HG03432 (cell line): ENCODE data around the gene TBCA.
A peak's percentile ranks its signal among the peaks of the same experiment; 100 is the strongest.
"Not testable (repeated sequence)": the region's sequence is repeated elsewhere in the genome, so short reads cannot be mapped to it uniquely, and the experiment has no call there.

Experiments used
- ATAC-seq: cut with Tn5 transposase; IDR thresholded peaks from one replicate; pipeline ENCODE4 v1.9.1; 2021; ENCODE audit warnings: mild to moderate bottlenecking, moderate library complexity; ENCODE audit not compliant: unreplicated experiment

The TBCA gene

DNA sequence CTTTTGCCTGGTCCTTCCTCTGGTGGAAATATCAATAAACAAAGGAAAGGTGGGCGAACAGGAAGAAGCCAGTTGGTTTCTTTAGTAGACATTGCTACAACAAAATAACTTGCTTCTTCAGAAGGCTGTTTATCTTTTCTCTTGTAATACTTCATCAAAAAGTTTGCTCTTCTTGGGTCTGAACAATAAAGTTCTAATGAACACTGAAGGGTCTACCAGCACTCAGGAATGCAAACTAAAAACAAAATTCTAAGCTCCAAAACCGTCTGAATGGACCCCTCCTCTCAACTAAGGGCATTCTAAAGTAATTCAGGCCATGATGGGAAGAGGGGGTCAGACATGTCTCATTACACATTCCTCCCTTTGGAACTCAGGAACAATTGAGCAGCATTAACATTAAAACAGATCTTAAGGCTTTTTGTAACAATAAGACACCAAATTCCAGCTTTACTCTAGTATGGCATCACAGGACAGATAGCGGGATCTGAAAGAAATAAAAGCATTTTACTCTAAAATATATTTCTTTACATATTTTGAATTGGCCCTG is 2.3 kb downstream of the TBCA start:
- ATAC-seq, result no peak

DNA sequence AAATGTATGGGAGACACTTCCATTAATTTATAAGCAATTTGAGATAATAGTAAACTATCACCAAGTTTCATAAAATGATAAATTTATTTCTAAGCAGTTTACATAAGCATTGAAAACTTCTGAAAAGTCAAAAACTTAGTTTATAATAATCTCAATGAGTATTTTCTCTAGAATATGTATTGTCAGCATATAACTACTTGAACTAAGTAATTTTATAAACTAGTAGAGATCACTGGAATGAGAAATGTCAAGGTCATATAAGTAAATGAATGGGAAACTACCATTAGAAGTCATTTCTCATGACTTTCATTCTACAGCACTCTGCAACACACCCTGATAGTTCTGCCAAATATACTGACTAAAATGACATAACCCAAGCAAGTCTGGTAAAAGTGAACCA is 3.4 kb downstream of the TBCA start:
- no peak for ATAC-seq

DNA sequence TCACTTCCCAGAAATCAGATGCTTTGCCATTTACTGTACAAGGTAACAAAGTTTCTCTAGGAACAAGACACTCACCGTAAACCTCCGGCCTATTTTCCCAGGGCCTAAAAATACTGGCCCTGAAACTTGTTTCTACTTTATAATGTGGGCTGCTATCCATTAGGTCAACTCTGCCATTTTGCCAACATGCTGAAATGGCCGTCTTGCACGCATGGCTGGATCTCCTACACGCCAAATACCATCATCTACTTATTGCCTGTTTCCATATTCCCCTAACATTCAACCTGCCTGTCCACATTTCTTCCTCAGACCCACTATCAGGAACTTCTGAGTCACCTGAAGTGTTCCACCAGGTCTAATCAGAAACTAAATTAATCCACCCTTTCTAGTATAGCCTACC is 4.7 kb downstream of the TBCA start:
- ATAC-seq, result no peak

DNA sequence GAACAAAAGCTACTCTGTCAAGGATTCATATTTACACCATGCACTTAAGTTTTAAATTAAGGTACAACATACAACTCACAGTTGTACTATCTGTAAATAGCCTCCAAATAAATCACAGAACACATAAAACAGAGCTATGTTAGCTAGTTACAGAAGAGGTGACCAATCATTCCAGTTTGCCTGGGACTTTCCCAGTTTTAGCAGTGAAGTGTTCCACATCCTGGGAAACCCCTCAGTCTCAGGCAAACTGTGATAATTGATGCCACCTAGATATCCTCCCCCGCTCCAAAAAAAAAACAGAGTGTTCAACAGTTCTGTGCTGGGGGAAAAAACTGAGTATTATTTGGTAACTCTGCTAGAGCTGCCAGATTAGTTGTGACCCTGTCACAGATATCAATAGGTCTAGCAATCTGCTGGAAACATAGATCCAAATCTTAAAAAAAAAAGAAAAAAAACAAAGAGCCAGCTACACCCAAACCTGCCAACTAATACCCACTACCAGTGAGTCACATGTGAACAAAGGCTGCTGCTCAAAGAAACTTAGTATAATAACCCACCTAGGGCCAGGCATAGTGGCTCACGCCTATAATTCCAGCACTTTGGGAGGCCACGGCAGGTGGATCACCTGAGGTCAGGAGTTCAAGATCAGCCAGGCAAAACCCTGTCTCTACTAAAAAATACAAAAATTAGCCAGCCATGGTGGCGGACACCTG is 5.7 kb downstream of the TBCA start:
- ATAC-seq, result no peak

DNA sequence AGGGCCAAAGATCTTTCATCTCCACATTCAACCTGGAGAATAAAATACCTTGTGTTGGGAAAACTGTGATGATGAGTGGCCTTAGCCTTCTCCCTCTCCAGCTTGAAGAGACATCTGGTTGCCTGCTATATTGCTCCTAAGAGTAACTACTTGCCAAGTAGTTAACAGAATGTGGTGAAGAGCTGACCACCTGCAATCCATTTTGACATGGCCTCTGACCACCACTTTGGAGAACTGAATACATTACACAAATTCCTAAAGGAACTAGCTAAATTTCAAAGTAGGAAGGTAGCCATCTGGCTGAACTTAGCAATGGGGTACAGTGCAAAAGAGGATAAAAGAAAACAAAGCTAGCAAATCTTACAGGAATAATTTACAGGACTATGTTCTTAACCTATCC is 7.2 kb downstream of the TBCA start:
- no peak for ATAC-seq

DNA sequence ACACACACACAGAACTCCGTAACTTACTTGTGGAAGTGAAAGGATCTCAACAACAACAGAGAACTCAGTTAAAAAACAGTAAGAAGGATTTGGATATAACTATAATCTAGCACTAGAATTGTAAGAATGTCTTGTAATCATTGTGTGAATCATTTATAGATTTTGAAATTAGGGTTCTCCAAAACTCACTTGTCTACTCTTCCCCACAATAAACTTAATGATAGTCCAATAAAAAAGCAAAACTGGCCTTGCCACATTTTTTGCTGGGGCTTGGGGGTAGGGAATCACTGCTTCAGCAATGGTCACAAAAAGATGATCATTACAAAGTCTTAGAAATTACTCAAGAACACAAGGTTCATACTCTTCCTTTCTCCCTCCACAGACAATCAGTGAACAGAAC is 8.8 kb downstream of the TBCA start:
- ATAC-seq, result no peak

DNA sequence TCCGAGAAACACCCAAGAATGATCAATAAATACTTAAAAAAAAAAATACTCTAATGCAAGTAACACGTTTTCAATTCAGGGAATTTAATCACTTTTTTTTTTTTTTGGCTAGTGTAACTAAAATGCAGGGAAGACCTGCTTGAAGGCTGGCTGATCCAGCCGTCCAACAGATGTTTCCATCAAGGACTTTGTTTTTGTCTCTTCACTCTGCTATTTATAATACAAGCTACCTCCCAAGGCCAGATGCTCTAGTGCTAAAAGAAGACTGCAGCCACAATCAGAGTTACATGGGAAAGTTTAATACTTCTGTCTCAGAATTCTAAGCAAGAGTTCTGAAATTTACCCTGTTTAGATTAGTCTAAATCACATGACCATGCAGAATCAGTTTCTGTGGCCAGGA is 14.5 kb downstream of the TBCA start:
- ATAC-seq, result no peak

DNA sequence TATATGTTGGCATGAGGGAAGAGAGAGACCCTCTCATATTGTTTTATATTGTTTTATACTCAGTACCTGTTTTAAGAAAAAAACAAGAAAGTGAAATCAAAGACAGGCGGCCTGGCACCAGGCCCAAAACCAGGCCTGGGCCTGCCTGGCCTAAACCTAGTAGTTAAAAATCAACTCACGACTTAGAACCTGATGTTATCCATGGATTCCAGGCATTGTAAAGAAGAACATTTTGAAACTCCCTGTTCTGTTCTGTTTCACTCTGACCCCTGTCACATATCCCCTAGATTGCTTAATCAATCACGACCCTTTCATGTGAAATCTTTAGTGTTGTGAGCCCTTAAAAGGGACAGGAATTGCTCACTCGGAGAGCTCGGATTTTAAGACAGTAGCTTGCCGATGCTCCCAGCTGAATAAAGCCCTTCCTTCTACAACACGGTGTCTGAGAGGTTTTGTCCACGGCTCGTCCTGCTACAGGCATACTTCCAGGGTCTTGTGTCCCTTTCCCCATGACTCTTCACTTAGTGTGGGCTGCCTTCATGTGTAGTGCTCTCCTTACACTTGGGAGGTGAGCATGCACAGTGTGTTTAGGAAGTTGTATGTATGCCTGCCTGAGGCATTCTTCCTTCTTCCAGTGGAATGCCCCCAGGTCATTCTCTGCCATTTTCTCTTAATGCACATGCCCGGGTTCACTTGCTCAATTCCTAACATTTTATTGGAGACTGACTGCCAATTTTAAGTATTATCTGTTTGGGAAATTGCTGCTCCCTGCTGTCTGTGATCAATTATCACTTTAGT is 17.8 kb downstream of the TBCA start:
- no peak for ATAC-seq

DNA sequence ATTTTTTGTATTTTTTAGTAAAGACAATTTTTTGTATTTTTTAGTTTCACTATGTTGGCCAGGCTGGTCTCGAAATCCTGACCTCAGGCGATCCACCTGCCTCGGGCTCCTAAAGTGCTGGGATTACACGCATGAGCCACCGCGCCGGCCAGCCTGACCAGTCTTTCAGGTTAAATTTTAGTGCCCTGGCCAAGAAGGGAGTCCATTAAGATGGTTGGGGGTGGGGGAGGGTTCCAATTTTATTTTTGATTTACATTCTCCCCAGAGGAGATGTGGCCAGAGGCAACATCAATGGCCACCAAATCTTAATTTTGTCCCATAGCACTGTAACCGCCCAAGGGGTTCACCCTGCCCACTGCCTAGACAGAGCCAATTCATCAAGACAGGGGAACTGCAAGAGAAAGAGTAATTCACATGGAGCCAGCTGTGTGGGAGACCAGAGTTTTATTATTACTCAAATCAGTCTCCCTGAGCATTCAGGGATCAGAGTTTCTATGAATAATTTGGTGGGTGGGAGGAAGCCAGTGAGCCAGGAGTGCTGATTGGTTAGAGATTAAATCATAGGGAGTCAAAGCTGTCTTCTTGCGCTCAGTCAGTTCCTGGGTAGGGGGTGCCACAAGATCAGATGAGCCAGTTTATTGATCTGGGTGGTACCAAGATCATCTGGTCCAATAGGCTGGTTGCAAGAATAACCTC is 24.7 kb downstream of the TBCA start:
- ATAC-seq, result no peak

DNA sequence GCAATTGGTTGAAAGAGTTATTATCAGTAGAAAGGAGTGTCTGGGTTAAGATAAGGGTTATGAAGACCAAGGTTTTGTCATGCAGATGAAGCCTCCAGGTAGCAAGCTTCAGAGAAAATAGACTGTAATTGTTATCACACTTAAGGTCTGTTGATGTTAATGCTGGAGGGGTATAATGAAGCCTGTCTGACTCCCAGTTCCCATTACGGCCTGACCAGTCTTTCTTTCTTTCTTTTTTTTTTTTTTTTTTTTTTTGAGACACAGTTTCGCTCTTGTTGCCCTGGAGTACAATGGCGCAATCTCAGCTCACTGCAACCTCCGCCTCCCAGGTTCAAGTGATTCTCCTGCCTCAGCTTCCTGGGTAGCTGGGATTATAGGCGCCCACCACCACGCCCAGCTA is 25.2 kb downstream of the TBCA start:
- not testable (repeated sequence) for ATAC-seq

DNA sequence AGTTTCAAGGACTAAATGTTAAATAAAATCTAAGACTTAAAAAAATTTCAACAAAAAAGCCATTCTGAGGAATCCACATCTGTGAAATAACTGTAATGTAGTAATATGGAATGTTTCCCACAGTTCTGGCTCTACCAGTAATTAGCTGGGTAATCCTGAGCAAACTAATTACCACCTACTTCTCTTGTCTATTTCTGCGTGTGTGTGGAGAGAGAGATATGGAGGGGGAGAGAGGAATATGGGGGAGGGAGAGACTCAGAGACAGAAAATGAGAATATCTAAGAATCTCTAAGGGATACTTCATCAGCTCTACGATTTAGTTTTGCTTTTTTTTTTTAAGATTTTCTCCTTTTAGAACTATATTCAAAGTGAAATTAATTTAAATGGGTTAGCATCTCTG is 28.0 kb downstream of the TBCA start:
- ATAC-seq, result no peak

DNA sequence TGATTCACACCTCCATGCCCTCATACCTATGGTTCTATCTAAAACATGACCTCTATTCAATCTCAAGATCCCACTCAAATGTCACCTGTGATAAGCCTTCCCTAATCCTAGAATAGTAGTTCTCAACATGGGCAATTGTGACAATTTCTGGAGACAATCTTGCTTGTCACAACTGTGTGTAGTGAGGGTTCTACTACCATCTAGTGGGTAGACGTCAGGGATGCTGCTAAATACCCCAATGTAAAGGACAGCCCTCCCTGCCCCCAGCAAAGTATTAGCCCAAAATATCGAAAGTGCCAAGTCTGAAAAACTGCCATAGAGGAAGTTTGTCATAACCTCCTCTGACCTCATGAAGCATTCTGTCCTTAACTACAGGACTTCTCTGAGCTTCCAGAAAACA is 32.0 kb downstream of the TBCA start:
- ATAC-seq, result no peak

DNA sequence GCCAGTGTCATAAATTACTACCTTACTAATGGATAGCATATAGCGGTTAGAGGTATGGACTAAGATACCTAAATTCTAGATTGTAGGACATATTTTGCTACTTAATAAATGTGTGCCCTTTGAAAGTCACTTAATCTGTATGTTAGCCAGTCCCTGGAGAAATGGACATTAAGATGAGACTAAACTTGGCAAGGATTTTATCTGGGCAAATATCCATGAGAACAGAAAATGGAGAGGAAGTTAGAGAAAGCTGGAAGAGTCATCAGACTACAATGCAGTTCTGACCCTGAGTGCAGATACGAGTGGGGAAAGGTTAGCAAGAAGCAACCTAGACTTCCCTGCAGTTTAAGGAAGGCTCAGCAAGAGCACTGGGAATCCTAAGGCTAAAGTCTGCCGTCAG is 33.0 kb downstream of the TBCA start:
- ATAC-seq, result no peak

DNA sequence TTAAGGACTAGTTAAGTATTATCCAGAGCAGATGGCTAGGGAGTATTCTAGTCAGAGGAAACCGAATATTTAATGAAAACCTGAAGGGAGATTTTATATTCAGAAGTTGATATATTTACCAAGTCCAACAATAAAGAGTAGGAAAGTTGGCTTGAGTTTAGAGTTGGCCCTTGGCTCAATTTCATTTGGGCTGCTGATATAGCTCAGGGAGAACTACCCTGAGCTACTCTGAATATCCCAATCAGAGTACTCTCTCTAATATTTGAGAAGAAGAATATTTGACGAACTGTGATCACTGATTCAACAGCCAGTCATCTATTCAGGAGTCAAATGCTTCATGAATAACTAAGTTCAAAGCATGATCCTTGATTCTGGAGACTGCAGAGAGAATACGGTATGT is 34.5 kb downstream of the TBCA start:
- no peak for ATAC-seq

DNA sequence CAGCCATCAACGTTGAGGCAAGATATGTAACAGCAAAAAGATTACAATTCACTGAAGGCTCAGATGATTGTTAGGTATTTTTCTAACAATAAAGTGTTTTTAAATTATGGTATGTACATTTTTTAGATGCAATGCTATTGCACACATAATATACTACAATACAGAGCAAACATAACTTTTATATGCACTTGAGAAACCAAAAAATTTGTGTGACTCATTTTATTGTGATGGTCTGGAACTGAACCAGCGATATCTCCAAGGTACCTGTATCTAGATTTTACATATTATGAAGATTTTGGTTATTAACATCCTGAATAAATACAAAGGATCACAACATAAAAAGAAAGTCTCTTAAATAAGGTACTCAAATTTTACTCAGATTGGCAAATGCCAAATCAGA is 41.3 kb downstream of the TBCA start:
- no peak for ATAC-seq

DNA sequence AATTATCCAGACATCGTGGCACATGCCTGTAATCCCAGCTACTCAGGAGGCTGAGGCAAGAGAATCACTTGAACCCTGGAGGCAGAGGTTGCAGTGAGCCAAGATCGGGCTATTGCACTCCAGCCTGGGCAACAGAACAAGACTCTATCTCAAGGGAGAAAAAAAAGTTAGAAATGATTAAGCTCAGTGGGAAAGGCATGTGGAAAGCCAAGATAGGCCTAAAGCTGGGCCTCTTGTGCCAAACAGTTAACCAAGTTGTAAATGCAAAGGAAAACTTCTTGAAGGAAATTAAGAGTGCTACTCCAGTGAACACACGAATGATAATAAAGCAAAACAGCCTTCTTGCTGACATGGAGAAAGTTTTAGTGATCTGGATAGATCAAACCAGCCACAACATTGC is 43.0 kb downstream of the TBCA start:
- ATAC-seq, result no peak

DNA sequence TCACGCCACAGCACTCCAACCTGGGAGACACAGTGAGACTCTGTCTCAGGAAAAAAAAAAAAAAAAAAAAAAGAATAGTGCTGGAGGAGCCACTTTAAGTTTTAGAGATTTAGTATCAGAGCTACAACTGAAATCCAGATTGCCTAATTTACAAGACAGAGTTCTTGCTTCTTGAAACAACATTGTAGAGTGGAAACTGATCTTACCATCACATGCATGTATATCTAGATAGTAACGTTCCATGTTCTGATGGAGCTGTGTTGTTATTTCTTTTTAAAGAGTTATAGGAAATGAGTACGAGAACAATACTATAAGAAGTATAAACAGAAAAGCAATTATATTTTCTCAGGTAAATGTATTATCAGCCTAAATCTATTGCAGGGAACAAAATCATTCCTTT is 48.9 kb downstream of the TBCA start:
- ATAC-seq, result no peak

DNA sequence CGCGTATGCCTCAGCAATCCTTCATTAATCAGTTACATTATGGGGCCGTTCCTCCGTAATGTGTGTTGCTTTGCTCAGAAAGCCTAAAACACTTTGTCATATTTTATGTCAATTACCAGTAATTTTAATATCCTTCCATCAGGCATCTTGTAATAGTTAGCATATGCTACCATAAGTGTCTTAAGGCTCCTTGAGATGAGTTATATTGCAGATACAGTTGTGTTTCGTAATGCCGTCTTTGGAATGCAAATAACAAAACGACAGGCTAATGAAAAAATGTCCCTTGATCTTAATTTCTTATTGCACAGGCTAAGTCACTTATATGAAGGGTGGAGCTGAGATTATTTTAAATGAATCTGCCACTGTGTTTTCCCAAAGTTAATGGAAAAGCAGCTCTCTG is 50.5 kb downstream of the TBCA start:
- ATAC-seq, result no peak

DNA sequence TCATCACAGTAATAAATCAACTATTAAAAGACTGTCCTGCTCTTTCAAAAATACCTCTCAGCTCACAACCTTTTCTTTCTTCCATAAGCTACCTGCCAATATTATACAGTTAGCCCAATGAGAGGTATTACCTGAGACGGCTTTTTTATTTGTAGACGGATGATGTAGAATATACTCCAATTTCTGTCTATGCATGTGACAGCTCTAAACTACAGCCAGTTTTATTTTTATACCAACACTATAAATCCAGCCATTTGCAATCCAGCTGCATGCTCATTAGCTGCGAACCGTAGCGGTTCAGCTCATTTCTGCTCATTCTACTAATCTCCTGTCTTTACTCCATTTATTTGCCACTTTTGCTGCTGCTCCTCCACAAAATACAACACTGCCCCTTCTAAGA is 51.2 kb downstream of the TBCA start:
- no peak for ATAC-seq

DNA sequence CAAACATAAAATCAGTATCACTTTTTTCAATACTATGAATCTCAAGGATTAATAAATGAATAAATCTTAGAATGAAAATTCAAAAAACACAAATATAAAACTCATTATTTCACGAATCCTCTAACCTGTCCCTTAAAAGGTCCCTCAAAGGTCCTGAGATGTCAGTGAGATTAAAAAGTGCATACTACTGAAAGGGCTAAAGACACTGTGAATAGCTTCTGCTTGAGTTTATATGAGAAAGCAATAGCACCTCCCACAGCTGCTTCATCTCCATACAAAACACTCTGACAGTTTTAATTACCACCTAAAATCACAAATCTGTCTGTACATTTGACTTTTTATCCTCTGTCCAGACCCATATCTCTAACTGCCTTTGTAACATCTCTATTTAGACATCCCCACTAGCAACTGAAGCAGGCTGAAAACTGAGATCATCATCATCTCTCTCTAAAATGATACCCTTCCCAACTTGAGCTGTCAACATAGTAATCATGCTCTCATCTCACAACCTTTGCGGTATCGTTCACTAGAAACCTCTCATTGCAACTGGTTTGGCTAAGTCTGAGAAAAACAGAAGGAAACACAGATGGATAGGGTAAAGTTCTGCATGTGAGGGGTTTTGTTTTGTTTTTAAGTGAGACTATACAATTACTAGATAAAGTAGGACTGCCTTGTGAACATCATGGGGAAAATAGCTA is 56.3 kb downstream of the TBCA start:
- no peak for ATAC-seq

DNA sequence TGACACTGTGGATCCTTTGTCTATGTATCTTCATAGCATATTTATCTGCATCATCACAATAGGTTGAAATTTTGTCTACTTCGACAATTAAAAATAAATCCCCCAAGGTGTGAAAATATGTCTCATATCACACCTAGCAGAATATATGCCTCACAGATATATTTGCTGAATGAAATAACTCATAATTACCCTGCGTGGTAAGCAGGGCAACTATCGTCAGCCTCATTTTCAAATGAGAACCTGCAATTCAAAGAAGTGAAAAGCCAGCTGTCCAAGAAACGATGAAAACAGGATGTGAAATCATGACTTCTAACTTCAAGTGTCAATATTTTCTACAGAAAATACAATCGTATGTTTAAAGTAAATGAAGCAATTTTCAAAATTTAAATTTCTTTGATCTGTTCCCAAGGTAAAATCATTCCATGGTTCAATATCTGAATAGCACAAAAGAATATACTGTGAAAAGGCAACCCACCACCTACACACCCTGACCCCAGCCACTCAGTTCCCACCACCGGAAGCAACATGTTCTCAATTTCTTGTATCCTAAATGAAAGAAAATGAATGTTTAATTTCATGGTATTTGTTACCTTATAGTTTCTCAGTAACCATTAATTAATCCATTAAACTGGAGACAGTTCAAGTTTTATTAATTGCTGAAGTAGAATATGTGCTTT is 57.1 kb downstream of the TBCA start:
- ATAC-seq, result peak; percentile 81
